Measurements from ENCODE around the gene PFDN4. TPM values are rescaled to one million over a fixed set of nuclear protein-coding genes. Genes with fewer than 3 reads are reported as not detected.

Gene PFDN4
- total RNA-seq, 4 donors from 2014 or later = 32.8 to 71.0 (median 40.2) TPM

DNA sequence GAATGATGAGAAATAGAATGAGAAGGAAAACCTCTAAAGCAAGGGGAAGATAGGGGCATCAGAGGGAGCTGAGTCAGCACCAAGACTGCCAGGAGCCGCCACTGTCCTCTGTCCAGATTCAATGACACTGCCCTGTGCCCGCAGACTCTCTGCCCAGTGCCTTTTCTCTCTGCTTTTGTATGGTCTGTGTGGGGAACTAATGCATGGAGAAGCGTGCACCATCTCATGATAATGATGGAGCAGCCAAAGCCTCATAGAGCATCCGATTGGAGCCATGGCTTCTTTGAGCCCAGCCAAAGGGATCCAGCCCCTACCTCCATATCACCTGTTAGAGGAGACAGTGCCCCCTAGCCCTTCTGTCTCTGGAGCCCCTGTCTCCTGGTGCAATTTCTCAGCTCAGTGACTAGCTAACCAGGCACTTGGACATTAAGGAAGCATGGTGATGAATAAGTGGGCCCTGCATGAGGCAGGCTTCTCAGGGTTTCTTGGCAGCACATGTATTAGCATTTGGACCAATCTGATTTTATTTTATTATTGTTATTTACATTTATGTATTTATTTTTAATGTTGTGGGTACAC lies 6.5 kb upstream of the PFDN4 start:
- H3K4me3 ChIP-seq (ENCODE audit: low read depth, poor library complexity, severe bottlenecking) = no peak overlapping the region
- WGBS, 2 donors = 59 to 62% methylated on average over 4 of the region's 4 CpGs
- DNase-seq (ENCODE audit: low spot score in 2 of 2) = no peak
- TF ChIP-seq CTCF (IDR thresholded peaks at IDR 0.05) = no peak
- no peak for TF ChIP-seq POLR2A (IDR thresholded peaks at IDR 0.05)
- intact Hi-C loops (cut with DNase I; ENCODE audit: low total_unique reads) = no loop called here

GRCh38 chr20:54203281-54203680 lies 4.6 kb upstream of the PFDN4 start:
- WGBS, 2 donors = 59 to 78% methylated on average over 5 of the region's 5 CpGs
- TF ChIP-seq POLR2A (IDR thresholded peaks at IDR 0.05) = no peak
- no peak for TF ChIP-seq CTCF (IDR thresholded peaks at IDR 0.05)
- no peak for DNase-seq (ENCODE audit: low spot score in 2 of 2)
- no peak overlapping the region for H3K4me3 ChIP-seq (ENCODE audit: low read depth, poor library complexity, severe bottlenecking)
- intact Hi-C loops (cut with DNase I; ENCODE audit: low total_unique reads) = no loop called here

DNA sequence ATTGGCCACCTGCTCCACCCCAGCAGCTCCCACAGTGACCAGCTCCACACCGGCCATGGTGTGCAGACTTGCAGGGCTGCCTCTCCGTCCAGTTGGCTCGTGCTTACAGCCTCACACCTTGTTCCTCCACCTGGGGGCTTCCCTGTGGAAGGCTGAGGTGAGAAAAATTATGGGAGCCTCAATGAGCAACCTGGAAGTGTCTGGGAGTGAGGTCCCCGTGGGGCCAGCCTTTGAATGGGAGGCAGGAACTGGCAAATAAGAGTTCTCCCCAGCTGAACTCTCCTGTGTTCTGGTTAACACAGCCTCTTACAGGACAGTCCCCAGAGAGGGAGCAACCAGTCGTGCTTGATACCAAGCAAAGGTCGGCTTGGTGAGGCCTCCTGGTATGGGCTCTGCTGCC lies 3.8 kb upstream of the PFDN4 start:
- TF ChIP-seq POLR2A (IDR thresholded peaks at IDR 0.05) = no peak
- no peak for TF ChIP-seq CTCF (IDR thresholded peaks at IDR 0.05)
- intact Hi-C loops (cut with DNase I; ENCODE audit: low total_unique reads) = no loop called here
- no peak for DNase-seq (ENCODE audit: low spot score in 2 of 2)
- no peak overlapping the region for H3K4me3 ChIP-seq (ENCODE audit: low read depth, poor library complexity, severe bottlenecking)
- WGBS, 2 donors = 78 to 83% methylated on average over 5 to 6 of the region's 6 CpGs

- H3K4me3 ChIP-seq (ENCODE audit: low read depth, poor library complexity, severe bottlenecking) = no peak overlapping the region
- intact Hi-C loops (cut with DNase I; ENCODE audit: low total_unique reads) = no loop called here
- DNase-seq (ENCODE audit: low spot score in 2 of 2) = no peak
- 89 to 93% methylated on average over 5 of the region's 5 CpGs for WGBS, 2 donors
- TF ChIP-seq POLR2A (IDR thresholded peaks at IDR 0.05) = no peak
- no peak for TF ChIP-seq CTCF (IDR thresholded peaks at IDR 0.05)
These were observed 3.4 kb upstream of the PFDN4 start for GRCh38 chr20:54204481-54204880.

GRCh38 chr20:54205450-54205849 lies 2.4 kb upstream of the PFDN4 start:
- DNase-seq (ENCODE audit: low spot score in 2 of 2) = no peak
- no peak overlapping the region for H3K4me3 ChIP-seq (ENCODE audit: low read depth, poor library complexity, severe bottlenecking)
- 70 to 81% methylated on average over 8 of the region's 8 CpGs for WGBS, 2 donors
- intact Hi-C loops (cut with DNase I; ENCODE audit: low total_unique reads) = no loop called here
- TF ChIP-seq POLR2A (IDR thresholded peaks at IDR 0.05) = no peak
- TF ChIP-seq CTCF (IDR thresholded peaks at IDR 0.05) = no peak

Measured in lower leg skin (tissue), 4 donors.